DMS114 treated with DMSO at 0.1 percent for 48 hours (cell line): Measurements from ENCODE around the gene MFSD12.

Experiments used
- DNase-seq: peaks from one replicate; lab custom pipeline; 2025; ENCODE audit not compliant: unreplicated experiment; lab: John Stamatoyannopoulos, UW

MFSD12 gene

DNA sequence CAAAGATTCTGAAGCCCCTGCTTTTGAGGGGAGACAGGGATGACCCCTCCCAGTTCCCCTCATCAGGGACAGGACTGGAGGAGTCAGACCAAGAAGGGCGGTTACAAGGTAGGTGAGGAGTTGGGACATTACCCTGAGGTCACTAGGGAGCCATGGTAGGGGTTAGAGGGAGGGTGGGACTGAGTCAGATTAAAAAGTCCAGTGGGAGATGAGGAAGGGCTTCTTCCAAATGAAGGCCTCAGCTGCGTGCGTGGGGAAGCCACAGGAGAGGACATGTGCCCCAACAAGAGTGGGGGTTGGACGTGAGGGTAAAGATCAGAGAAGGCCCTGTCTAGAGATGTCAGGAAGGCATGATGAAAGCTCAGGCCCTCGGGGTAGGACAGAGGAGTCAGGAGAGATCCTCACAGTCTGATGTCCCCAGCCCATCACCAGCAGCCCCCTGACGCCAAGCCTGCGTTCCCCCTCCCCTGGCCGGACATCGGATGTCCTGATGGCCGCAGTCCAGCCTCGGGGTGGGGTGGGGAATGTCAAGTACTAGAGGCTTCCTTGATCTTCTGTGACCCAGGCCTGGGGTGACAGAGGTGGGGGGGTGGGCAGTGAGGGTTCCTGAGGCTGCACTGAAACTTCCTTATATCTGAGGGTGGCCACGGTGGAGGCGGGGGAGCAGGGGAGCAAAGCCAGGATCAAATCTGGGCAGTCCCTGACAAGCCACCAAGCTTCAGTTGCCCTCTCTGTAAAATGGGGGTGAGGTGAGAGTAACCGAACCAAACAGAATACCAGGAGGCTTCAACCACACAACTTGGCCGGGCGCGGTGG lies 6.5 kb upstream of the MFSD12 start:
- no peak for DNase-seq

DNA sequence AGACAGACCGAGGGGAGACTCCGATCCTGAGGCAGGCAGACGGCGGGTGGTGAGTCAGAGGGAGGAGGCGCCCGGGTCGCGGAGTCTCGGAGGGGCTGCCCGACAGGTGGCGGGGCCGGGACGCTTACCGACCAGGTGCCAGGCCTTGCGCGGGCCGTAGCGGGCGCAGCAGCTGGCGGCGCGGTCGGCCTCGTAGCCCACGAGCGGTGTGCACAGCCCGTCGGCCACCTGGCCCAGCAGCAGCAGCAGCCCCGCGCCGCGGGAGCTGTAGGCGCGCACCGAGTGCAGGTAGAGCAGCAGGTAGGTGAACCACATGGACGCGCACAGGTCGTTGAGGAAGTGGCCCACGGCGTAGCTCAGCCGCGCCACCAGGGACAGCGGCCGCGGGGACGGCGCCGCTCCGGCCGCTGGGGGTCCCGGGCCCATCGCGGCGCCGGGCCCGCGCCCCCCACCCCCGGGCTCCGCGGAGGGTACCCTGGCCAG lies 367 bp downstream of the MFSD12 start:
- DNase-seq = no peak

DNA sequence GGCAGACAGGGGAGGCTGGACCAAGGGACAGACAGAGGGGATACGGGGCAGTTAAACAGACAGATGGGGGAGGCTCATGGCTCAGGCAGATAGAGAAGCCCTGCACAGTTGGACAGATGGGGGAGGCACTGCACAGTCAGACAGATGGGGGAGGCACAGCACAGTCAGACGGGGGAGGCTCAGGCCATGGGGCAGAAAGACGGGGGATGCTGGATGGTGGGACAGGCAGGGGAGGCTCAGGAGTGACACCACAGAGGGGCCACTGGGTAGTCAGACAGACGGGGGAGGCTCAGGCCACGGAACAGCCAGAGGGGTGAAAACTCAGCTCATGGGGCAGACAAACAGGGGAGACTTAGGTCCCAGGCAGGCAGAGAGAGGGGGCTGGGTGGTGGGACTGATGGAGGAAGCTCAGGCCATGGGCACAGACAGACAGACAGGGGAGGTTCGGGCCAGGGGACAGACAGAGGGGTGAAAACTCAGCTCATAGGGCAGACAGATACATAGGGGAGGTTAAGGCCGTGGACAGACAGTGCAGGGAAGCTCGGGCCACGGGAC lies 886 bp downstream of the MFSD12 start:
- no peak for DNase-seq

DNA sequence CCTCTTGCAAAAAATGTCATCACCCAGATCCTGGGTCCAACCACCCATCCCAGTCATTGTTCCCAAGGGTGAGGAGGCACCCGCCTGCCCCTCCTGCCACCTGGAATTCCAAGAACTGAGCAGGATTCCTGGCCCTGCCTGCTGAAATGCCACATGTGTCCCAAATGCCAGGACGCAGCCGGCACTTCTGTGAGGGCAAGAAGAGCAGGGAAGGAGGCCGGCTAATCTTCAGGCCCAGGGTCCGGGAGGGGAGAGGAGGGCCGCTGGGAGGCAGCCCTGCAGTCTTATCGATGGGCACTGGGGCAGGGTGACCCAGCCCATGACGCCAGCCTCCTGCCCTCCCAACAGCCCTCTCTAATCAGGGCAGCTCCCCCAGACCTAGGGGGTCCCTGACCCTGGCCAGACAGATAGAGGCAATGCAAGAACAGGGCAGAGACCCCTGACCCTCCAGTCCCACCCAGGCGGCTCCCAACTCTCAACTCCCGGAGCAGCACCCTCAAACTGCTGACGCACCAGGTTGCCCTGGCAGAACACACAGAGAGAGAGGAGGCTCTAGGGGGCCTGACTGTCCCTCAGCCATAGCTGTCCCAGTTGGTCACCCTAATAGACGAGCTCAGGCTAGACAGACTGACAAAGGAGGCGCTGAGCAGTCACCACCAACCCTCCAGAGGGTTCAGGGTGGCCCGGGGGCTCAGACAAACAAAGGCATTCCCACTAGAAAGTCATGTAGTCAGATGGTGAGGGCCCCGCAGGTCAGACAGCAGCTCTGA lies 1.5 kb downstream of the MFSD12 start:
- no peak for DNase-seq

DNA sequence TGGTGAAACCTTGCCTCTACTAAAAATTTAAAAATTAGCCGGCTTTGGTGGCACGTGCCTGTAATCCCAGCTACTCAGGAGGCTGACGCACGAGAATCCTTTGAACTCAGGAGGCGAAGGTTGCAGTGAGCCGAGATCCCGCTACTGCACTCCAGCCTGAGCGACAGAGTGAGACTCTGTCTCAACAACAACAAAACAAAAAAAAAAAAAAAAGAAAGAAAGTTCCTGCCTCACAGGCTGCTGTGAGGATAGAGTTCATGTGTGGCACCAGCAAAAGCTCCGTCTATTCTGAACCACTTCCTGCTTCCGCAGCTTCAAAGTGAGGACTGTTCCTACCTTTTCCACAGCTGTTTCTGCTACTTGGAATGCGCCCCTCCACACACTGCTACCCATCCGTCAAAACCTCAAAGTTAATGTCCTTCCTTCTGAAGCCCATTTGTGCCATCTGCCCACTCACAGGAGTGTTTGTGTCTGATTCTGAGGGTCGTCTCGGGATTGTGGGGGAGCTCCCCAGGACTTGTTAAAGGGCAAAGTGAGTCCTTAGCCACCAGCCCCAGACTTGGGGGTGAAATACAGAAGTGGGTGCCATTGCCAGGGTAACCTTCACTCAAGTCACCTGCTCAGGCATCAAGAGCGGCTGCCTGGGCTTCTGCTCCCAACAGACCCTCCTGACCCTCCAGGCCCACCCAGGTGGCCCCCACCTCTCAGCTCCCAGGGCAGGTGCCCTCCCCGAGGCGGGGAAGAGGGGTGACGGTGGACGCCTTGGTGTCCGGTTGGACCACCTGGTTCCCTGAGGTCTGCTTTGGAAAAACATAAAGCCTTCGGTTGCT lies 2.9 kb downstream of the MFSD12 start:
- no peak for DNase-seq

DNA sequence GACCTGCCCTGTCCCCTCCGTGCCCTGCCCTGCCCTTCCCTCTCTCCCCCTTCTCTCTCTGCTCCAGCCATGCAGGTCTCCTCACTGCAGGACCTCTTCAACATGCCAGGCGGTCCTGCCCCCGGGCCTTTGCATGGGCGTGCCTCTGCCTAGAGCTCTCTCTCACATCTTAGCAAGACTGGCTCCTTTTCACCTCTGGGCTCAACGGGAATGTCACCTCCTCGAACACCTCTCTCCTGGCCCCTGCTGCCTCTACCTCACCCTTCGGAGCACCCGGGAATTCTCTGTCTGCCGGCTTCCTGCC lies 5.6 kb downstream of the MFSD12 start:
- DNase-seq = no peak

DNA sequence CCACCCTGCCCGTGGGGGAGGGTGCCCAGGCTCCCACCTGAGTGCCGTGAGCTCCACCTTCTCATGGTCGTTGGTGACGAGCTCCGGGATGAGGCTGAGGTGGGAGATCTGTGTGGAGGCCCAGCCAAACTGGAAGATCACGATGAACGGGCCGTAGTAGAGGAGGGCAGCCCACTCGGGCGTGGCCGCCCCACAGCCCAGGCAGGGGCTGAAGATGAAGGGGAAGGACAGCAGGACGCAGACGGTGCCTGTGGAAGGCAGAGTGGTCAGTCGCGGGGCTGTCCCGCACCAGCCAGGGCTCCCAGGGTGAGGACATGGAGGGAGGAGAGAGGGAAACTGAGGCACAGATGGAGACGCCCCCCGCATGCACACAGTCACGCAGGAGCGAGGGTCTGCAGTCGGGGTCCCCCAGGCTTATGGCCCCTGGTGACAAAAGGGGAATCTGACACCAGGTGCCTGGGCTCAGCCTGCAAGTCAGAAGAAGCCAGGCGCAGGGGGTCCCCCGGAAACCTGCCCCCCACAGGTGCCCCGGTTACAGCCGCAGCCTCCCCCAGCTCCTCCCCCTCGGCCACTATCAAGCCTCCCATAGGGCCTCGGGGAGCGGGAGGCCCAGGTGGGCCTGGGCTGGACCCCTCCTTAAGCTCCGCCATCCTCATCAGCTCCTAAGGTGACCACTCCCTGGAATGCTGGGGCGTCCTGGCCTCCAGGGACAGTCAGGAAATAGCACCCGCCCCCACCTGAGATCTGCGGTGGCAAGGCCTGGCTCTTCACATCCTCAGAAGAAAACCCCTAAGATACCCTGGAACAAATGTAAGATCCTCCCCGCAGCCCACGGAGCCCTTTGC lies 6.2 kb downstream of the MFSD12 start:
- DNase-seq = no peak

DNA sequence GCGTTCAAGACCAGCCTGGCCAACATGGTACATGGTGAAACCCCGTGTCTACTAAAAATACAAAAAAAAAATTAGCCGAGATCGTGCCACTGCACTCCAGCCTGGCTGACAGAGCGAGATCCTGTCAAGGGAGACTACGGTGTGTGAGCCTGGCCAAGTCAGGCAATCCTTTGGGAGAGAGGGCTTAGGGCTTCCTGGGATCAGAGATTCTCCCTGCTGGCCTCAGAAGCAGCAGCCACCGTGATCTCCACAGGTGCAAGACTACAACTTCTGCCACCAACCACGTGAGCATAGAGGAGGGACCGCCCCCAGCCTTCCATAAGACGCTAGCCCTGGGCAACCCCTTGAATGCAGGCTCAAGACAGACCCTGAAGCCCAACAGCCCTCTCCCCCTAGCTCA lies 7.6 kb downstream of the MFSD12 start:
- DNase-seq = no peak

DNA sequence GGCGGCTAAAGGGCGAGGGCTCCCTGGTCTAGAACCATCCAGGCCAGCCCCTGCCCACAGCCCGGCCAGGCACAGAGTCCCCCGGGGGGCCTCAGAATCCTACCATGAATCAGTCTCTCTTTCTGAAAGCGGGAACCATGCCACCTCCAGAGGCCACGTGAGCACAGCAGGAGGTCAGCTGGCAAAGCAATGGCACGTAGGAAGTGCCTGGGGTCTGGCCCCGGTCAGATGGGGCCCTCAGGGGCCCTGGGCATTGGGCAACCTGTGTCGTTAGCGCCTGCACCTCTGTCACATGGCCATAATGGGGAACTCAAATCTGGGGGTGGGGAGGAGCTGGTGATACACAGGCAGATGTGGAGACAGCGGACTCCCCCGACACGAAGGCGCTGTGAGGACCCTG lies 8.8 kb downstream of the MFSD12 start:
- DNase-seq = no peak

DNA sequence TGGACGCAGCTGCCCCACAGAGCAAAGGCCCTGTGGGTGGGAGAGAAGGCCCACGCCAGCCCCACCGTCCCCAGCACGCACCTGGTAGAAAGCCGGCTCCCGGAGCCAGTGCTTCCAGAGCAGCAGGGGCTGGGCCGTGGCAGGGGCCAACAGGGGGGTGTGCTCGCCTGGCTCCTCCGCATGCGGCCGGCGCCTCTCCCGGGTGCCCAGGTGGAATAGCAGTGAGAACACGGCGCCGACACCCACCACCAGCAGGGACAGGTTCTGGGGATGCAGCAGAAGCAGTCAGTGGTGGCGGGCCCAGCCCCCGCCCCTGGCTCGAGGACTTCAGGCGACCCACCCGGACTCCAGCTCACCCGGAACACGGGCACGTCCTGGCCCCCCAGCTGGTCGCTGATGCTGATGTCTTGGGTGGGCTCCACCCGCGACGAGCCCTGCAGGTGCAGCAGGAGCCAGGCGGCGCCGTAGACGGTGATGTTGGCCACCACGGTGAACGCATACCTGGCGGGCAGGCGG lies 9.6 kb downstream of the MFSD12 start:
- DNase-seq = no peak

DNA sequence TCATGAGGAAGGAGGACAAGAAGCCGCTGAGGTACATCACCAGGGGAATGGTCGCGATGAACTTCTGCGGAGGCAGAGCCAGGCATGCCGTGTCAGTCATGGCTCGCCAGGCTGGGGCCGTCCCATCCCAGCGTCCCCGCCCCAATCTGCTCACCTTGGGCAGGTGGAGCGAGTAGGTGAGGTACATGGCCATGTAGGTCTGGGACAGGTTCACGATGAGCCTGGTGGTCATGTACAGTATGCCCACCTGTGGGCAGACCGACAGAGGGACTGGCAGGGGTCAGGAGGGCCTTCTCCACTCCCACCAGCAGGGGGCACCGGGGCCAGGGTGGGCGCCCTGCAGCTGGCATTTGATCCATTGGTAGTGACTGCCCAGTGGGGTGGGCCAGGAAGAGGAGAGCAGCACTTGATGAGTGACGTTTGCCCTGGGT lies 10.1 kb downstream of the MFSD12 start:
- no peak for DNase-seq

DNA sequence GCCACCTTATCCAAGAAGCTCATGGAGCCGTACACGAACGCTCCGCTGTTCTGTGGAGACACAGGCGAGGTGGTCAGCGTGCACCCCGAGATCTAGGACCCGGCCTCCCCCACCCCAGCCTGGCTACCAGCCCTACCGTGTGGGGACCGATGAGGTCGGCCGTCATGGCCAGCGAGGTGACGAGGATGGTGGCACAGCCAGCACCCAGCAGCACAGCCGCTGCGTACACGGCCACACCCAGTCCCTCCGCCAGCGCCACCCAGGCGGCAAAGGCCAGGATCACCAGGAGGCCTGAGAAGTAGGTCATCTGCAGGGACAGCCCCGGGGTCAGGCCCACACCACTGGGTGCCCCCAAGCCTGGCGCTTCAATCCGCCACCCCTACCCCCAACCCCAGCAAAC lies 11.3 kb downstream of the MFSD12 start:
- DNase-seq = no peak

DNA sequence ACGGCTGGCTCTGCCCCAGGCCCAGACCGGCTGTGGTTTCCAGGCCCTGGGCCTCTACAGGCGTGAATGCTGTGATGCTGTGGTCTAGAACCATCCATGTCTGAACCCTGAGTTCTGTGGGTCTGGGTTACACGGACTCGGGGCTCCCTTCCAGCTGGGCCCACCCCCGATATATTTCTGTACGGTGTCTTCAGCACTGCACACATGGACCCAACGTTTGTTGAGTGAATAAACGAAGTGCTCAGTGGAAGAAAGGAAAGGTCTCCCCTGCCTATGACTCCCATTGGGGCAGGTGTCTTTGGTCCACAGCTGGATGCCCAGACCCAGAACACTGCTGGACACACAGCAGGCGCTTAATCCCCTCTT lies 11.7 kb downstream of the MFSD12 start:
- DNase-seq = no peak

DNA sequence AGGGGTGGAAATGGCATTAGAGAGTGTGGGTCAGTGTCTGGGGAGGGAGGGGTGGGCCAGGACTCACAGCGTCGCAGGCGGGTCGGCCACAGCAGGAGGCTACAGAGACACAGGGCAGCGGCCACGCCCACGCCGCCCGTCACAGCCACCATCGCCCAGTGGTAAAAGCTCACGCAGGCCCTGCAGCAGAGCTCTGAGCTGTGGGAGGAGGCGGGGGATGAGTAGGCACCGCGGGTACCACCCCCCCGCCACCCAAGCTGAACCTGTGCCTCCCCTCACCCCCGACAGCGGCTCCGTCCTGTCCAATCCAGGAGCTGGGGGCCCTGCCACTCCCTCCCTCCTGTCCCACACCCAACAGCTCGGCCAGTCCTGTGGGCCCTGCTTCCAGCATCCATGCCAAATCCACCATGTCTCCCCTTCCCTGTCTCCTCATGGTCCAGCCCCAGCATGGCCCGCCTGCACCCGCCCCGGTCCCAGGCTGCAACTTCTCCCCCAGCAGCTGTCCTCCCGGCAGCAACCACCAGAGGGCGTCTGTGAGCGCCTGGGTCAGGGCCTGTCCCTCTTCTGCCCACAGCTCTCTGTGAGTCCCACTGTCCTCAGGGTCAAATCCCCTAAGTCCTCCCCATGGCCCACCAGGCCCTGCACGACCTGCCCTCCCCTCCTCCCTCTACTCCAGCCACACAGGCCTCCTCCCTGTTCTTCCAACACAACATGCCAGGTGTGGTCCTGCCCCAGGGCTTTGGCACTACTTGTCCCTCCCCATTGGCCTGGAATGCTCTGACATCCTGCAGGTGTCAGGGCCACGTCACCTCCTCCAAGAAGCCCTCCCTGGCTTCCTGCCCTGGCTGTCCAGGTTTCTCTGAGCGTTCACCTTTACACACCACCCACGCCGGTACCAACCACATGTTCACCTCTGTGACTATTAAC lies 12.4 kb downstream of the MFSD12 start:
- no peak for DNase-seq

DNA sequence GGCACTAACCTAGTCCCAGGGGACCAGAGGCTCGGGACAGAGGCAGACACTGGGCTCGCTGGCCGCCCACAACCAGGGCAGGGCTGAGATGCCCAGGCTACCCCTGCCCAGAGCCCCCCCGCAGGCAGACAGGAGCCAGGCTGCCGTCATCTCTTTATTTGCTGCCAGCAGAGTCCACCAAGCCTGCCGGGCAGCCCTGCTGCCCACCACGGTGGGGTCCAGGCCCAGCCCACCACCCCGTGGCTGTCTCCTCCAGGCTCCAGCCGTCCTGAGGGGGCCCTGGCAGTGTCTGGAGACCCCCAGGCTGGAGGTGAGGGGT lies 13.4 kb downstream of the MFSD12 start:
- no peak for DNase-seq

DNA sequence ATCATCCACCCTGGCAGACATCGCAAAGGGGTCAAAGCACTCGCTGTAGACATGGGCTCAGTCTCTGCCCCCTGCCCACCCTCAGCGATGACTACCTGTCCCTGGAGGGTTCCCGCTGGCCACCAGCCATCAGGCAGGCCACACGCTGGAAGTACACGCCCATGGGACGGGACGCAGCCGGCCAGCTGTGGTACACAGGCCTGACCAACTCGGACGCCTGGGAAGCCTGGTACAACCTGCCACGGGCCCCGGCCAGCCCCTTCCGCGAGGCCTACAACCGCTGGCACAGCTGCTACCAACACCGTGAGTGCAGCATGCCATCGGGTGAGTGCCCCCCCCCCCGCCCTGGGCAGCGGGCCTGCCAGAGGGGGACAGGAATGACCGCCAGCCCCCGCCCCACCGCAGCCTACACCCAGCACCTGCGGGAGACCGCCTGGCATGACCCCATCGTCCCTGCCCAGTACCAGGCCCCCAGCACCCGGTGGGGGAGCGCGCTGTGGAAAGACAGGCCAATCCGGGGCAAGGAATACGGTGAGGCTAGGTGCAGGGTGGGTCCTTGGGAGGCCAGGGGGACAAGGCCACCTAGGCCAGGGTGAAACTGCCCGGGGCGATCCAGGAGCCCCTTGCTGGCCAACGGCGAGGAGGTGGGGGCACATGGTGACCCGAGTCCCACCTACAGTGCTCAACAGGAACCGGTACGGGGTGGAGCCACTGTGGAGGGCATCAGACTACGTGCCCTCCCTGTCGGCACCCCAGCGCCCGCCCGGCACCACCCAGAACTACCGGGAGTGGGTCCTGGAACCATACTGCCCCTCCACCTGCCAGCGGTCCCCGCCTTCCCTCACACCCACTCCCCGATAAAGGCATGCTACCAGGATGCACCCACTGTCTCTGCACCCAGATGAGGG lies 14.0 kb downstream of the MFSD12 start:
- no peak for DNase-seq

DNA sequence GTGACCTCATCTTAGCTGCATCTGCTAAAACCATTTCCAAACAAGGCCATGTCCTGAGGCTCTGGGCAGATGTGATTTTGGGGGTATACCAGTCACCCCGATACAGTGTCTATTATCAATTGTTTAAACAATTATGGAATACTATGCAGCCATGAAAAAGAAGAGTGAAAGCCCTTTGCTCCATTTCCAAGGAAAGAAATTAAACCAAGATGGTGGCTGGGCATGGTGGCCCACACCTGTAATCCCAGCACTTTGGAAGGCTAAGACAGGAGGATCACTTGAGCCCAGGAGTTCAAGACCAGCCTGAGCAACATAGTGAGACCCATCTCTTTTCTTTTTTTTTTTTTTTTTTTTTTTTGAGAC lies 17.6 kb downstream of the MFSD12 start:
- DNase-seq = no peak

DNA sequence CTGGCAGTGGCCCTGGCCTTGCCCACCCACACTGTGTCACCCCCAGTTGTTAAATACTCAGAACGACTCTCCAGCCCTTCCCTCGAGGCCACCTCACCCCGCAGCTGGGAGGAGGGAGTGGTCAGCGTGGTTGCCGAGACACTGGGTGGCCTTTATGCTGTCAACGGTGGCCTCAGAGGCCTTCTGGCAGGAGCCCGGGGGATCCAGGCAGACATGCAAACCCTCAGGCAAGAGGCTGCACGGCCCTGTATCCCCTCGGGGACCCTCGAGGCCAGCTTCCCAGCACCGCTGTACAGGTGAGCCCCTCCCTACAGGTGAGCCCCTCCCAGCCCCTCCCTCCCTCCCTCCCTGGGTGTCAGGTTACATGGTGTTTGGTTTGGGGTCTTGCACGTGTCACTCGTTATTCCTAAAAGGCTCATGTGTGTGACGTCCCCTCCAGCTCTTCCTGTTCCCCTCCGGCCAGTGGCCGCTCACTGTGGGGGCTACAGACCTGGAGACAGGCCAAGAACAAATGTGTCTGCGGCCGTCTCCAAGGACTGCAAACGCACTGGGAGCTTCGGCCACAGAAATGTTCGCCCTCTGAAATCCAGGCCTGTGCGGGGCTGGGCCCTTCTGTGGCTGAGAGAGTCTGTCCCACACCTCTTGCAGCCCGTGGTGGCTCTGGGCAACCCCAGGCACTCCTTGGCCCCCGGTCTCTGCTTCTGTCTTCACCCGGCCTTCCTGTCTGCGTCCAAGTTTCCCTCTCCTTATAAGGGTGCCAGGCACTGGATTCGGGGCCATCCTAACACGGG lies 18.2 kb downstream of the MFSD12 start, which contains the start of gene TEKTIP1:
Gene TEKTIP1 (plus strand): TSS at position 210 of the 791 bp plus-strand sequence. CDS start 4 bp downstream, at position 214.
- no peak for DNase-seq
